ENCODE data around the gene PRKCZ. TPM values are rescaled to one million over a fixed set of nuclear protein-coding genes. Genes with fewer than 3 reads are reported as not detected.
A peak's percentile ranks its signal among the peaks of the same experiment; 100 is the strongest.

The PRKCZ gene
- total and polyA plus RNA-seq, 9 of the 15 experiments (the other 6 are each of a cell fraction or from before 2014, with no cell fraction given) = 0.07 to 3.1 (median 1.3) TPM

DNA sequence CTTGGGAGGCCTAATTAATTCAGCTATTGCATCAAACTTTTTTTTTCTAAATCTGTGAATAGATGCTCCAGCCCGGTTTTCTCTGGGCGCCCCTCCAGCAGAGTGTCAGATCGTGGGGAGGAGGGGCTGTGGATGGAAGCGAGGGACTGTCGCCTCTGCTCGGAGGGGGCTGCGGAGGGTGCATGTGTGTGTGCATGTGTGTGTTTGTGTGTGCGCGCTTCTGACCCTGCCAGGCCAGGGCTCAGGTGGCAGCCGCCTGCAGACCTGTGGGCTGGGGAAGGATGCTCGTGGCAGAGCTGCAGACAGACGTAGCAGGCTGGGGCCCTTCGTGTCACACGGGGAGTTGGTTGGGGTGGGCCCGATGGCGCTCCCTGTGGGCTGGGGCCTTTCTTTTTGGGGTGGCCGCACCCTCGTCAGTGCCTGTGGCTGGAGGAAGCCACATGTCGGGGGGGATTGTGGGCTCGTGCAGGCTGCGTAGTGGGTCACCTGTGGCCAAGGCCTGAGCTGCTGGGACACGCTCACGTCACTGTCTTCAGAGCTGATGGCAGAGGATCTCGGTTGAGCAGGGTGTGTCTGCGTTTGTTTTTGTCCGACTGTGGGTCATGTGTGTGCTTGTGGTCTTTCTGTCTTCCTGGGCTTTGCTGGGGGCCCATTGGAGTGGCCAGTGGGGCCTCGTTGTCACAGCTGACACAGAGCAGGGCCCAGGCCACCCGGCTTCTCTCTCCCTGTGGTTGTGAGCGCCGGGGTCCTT is 180.7 kb downstream of the PRKCZ start (continued):
- TF ChIP-seq, protein P1, sequence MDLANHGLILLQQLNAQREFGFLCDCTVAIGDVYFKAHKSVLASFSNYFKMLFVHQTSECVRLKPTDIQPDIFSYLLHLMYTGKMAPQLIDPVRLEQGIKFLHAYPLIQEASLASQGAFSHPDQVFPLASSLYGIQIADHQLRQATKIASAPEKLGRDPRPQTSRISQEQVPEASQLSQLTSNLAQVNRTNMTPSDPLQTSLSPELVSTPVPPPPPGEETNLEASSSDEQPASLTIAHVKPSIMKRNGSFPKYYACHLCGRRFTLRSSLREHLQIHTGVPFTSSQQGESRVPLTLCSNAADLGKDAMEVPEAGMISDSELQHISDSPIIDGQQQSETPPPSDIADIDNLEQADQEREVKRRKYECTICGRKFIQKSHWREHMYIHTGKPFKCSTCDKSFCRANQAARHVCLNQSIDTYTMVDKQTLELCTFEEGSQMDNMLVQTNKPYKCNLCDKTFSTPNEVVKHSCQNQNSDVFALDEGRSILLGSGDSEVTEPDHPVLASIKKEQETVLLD (IDR thresholded peaks at IDR 0.05) = peak; percentile 14; the same call in 1 of the 2 replicates
- TF ChIP-seq ZBTB17 (CRISPR knock-in tag; IDR thresholded peaks at IDR 0.05) (0 out of 2 replicates have a peak, but pooled peaks have one; percentile 55), CREM (IDR thresholded peaks at IDR 0.05; ENCODE audit: low read depth) (peak; percentile 59), ETV5 (CRISPR knock-in tag; IDR thresholded peaks at IDR 0.05; ENCODE audit: low read depth) (no peak), ESRRA (IDR thresholded peaks at IDR 0.05; ENCODE audit: borderline replicate concordance, low read depth) (no peak), SMAD4 (CRISPR knock-in tag; conservative IDR thresholded peaks at IDR 0.05) (0 out of 2 replicates have a peak, but pooled peaks have one; percentile 25), ZNF23 (CRISPR knock-in tag; IDR thresholded peaks at IDR 0.05) (no peak), DACH1 (IDR thresholded peaks at IDR 0.05; ENCODE audit: partially characterized antibody) (no peak), ESRRB (CRISPR knock-in tag; IDR thresholded peaks at IDR 0.05; ENCODE audit: borderline replicate concordance) (no peak), HDGF (IDR thresholded peaks at IDR 0.05) (peak; percentile 93), ZNF445 (CRISPR knock-in tag; IDR thresholded peaks at IDR 0.05; ENCODE audit: low read depth) (no peak), CXXC5 (CRISPR knock-in tag; IDR thresholded peaks at IDR 0.05) (peak; percentile 23), ATF7 (IDR thresholded peaks at IDR 0.05) (peak; percentile 33; the same call in 1 of the 2 replicates), HDAC3 (IDR thresholded peaks at IDR 0.05; ENCODE audit: borderline replicate concordance, partially characterized antibody) (no peak)
- TF ChIP-seq, protein P2, sequence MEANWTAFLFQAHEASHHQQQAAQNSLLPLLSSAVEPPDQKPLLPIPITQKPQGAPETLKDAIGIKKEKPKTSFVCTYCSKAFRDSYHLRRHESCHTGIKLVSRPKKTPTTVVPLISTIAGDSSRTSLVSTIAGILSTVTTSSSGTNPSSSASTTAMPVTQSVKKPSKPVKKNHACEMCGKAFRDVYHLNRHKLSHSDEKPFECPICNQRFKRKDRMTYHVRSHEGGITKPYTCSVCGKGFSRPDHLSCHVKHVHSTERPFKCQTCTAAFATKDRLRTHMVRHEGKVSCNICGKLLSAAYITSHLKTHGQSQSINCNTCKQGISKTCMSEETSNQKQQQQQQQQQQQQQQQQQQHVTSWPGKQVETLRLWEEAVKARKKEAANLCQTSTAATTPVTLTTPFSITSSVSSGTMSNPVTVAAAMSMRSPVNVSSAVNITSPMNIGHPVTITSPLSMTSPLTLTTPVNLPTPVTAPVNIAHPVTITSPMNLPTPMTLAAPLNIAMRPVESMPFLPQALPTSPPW (CRISPR knock-in tag; IDR thresholded peaks at IDR 0.05) = peak; percentile 47
- TF ChIP-seq, protein P3, sequence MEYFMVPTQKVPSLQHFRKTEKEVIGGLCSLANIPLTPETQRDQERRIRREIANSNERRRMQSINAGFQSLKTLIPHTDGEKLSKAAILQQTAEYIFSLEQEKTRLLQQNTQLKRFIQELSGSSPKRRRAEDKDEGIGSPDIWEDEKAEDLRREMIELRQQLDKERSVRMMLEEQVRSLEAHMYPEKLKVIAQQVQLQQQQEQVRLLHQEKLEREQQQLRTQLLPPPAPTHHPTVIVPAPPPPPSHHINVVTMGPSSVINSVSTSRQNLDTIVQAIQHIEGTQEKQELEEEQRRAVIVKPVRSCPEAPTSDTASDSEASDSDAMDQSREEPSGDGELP (CRISPR knock-in tag; IDR thresholded peaks at IDR 0.05; ENCODE audit: borderline replicate concordance) = peak; percentile 65; the same call in 1 of the 2 replicates
- TF ChIP-seq, protein P4, sequence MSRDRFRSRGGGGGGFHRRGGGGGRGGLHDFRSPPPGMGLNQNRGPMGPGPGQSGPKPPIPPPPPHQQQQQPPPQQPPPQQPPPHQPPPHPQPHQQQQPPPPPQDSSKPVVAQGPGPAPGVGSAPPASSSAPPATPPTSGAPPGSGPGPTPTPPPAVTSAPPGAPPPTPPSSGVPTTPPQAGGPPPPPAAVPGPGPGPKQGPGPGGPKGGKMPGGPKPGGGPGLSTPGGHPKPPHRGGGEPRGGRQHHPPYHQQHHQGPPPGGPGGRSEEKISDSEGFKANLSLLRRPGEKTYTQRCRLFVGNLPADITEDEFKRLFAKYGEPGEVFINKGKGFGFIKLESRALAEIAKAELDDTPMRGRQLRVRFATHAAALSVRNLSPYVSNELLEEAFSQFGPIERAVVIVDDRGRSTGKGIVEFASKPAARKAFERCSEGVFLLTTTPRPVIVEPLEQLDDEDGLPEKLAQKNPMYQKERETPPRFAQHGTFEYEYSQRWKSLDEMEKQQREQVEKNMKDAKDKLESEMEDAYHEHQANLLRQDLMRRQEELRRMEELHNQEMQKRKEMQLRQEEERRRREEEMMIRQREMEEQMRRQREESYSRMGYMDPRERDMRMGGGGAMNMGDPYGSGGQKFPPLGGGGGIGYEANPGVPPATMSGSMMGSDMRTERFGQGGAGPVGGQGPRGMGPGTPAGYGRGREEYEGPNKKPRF (IDR thresholded peaks at IDR 0.05; ENCODE audit: low read depth, low read length) = no peak
- TF ChIP-seq, protein P5, sequence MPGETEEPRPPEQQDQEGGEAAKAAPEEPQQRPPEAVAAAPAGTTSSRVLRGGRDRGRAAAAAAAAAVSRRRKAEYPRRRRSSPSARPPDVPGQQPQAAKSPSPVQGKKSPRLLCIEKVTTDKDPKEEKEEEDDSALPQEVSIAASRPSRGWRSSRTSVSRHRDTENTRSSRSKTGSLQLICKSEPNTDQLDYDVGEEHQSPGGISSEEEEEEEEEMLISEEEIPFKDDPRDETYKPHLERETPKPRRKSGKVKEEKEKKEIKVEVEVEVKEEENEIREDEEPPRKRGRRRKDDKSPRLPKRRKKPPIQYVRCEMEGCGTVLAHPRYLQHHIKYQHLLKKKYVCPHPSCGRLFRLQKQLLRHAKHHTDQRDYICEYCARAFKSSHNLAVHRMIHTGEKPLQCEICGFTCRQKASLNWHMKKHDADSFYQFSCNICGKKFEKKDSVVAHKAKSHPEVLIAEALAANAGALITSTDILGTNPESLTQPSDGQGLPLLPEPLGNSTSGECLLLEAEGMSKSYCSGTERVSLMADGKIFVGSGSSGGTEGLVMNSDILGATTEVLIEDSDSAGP (CRISPR knock-in tag; IDR thresholded peaks at IDR 0.05) = no peak
